GM18499 (cell line): ENCODE data around the gene TMEM92.
"Not testable (repeated sequence)": the region's sequence is repeated elsewhere in the genome, so short reads cannot be mapped to it uniquely, and the experiment has no call there.

Experiments
- ATAC-seq: cut with Tn5 transposase; IDR thresholded peaks from one replicate; pipeline ENCODE4 v1.9.1; 2021; ENCODE audit warnings: moderate number of reproducible peaks; ENCODE audit not compliant: insufficient read depth, unreplicated experiment

Gene TMEM92

DNA sequence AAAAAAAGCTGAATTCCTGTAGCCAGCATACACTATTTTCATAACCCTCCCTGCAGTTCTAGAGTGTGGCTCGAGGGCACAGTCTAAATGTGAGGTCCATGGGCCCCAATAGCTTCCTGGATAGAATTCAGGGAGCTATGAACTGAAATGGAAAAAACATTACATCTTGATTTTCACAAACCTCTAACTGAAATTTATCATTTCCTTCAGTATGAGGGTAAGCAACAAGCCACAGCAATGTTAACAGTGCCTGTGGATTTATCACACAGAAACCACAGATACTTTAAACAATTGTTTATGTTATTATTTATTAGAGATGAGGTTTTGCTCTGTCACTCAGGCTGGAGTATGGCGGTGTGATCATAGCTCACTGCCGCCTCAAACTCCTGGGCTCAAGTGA, 18.2 kb downstream of the TMEM92 start:
- ATAC-seq, result no peak

DNA sequence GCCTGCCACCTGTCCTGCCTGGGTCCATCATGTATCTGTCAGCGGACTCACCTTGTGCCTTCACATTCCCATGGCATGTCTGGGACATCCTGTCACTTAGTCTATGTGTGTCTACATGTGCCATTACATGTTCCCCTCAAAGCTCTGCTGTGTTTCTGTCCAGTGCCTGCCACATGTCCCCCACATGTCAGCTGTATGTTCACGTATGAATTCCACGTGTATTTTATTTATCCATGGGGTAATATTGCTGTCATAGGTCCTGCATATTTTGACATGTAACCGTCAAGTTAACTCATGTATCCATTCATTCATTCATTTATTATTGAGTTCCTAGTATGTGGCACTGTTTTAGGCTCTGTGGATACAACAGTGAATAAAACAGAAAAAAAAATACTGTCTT, 20.8 kb downstream of the TMEM92 start:
- ATAC-seq, result no peak

DNA sequence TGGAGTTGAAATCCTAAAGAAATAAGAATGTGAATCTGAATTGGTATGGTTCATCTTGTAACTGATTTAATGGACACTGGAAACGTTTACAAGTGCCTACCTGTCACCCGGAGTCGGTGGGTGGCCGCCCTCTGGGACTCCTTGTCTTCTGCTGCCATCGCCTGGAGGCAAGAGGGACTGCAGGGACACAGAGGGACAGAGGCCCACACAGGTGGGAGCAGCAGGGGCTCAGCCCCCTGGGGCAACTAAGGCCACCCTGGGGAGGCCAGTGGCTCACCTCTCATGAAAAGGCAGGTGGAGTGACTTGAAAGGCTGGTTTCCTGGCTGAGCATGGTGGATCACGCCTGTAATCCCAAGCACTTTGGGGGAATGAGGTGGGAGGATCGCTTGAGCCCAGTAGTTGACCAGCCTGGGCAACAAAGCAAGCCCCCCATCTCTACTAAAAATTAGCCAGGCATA, 23.2 kb downstream of the TMEM92 start:
- ATAC-seq, result no peak

DNA sequence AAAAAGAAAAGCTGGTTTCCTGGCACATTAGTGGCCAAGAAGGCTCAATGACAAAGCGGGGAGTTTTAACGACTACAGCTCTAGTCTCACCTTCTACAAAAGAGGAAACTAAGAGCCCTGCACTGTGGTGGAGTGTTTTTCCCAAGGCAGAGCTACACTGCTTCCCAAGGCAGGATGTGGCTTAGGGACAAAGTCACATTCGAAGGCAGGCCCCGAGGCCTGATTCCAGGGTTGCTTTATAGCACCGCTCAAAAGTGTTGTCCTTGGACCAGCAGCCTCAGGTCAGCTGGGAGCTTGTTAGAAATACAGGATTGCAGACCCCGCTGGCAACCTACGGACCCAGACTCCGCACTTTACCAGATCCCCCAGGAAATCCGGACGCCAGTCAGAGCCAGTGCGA, 23.8 kb downstream of the TMEM92 start:
- ATAC-seq, result no peak

DNA sequence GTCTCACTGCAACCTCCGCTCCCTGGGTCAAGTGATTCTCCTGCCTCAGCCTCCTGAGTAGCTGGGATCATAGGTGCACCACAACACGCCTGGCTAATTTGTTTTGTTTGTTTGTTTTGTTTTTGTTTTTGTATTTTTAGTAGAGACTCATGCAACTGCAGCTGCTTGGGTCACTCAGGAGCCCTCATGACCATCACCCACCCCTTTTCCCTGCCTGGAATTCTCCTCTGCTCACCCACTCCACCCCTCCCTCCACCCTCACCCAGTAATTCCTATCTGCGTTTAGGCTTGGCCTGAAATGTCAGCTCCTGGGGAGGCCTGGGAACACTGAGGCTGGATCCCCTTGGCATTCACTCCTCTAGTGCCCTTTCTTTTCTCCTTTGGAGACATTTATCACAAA, 25.5 kb downstream of the TMEM92 start:
- no peak for ATAC-seq

DNA sequence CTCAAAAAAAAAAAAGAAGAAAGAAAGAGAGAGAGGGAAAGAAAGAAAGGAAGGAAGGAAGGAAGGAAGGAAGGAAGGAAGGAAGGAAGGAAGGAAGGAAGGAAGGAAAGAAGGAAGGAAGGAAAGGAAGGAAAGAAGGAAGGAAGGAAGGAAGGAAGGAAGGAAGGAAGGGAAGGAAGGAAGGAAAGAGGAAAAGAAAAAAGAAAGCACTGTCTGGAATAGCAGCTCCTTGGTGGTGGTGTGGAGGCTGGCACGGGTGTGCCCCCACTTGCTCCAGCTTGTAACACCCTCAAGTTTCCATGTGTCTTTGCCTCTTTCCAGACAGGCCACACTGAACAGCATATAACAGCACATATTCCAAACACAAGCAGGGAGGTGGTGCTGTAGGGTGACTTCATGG, 26.6 kb downstream of the TMEM92 start:
- ATAC-seq, result not testable (repeated sequence)

DNA sequence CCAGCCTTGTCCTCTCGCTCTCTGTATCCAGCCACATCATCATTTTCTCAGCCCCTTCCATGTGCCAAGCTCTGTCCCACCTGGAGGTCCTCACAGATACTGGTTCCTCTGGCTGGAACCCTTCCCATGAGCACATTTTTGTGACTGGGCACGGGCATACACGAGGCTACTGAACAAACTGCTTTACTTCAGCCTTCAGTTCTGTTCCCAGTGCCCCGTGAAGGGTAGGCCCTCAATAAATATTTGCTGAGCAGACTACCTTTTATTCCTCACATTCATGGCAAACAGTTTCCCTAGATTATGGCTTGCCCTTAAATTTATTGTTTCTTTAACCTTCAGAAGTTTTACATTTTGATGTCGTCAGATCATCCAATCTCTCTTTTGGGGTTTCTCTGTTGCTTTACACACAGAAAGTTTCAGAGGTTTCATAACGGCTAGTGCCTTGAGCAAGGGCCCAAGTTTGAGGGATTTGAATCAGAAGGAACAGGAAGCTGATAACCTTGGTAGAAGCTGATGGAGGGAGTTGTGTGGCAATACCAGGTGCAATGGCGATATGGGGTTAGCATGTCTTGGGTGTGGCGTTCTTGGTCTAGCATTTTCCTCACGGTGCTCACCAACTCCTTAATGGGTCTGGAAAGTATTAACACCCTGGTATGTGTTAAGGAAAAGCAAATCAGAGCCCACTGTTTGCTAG, 27.8 kb downstream of the TMEM92 start:
- no peak for ATAC-seq

DNA sequence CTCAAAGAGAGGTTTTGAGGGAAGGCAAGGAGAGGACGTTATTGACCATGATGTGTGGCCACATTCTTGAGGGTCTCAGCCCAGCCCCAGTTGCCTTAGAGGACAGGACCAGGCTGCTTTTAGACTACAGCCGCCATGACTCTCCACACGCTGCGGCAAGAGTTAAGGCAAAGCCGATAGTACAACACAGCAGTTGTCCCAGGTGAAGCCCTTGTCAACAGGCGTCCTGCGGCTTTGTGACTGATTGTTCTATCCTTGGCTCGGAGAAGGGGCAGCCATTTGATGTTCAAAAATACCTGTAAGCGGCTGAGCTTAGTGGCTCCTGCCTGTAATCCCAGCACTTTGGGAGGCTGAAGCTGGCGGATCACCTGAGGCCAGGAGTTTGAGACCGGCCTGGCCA, 28.8 kb downstream of the TMEM92 start:
- ATAC-seq, result no peak

DNA sequence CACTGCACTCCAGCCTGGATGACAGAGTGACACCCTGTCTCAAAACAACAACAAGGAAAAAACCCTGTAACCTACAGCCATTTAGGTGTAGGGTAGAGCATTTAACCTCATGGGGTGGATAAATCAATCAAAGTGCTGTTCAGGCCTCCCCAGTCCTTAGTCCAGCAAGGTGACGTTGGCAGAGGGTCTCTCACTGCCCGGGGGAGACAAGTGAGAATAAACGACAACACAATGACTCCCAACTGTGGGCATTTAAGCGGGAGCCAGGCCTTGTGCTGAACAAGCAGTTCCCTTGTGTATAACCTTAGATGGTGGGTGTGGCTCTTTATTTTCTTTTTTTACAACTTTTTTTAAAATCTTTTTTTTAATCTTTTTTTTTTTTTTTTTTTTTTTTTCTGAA, 29.3 kb downstream of the TMEM92 start:
- ATAC-seq, result no peak

DNA sequence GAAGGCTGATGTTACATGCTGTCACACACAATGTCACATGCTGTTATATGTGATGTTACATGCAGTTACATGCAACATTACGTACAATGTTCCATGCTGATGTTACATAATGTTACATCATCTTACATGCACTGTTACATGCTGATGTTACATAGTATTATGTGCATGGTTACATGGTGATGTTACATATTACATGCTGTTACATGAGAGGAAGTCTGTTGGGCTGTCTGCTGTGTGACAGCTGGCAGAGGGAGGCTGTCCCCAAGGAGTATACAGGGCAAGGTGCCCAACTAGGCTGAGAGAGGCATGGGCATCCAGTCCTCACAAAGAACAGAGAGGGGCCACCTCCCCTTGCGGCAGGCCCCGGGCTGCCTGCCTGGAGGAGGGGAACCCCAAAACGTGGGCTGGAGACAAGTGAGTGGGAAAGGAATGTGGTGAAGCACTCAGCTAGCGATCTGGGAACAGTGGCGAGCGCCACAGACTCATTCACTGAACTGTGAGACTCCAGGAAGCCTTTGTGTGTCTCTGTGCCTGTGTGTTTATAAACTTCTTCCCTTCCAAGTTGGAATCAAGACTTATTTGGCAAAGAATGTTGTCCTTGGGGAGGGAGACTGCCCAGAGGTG, 30.6 kb downstream of the TMEM92 start:
- no peak for ATAC-seq

DNA sequence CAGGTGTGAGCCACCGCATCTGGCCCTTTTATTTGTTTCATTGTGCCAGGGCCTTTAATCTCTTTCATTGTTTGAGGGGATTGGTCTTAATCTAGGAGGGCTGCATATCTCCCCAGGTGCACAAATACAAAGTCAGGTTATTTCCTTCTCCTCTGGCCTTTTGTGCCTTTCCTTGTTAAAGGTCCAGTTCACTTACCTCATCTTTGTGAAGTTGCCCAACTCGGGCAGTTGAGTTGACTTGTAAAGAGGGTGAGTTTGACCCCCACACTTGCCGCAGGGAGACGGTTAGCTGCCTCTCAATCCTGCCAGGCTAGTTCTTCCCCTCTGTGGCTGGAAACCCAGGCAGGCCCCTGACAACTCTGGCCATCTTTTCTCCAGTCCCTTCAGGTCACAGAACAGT, 33.4 kb downstream of the TMEM92 start:
- no peak for ATAC-seq

DNA sequence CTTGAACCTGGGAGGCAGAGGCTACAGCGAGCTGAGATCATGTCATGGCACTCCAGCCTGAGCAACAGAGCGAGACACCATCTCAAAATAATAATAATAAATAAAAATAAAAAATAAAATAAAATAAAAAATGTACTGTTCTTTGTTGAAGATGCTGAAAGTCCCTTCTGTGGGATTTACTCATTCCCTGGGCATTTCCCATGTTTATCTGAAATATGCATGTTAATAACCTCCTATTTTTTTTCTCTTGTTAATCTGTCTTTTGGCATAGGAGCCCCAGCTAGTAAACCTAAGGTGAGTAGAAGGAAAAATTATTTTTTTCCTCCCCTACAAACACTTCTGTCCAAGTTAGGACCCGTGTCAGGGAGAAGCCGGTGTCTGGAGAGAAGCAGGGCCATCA, 34.4 kb downstream of the TMEM92 start:
- no peak for ATAC-seq

DNA sequence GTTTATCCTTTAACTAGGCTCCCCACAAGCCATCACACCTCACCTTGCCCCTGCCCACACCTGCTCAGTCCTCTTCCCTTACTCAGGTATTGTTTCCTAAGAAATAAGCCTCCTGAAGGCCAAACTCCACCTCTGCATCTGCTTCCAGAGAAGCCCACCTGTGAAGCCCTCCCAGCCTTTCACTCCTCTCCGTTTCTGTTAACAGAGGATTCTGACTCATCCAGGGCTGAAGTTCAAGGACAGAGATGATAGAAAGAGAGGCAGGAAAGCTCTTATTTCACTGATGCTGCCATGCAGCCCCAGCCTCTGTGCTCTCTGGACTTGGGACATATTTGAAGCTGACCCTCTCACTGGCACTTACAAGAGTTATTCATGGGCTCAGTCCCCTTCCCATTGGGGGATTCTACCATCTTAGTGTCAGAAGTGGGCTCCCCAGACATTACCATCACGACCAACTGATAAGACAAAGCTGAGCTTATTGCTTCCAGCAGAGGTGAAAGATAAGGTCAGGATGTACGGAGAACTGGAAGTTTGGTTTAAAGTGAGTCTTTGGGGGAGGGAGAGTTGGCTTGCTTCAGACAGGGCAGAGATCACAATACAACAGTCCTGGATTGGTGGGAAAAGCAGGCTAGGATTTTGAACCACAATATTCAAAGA, 36.3 kb downstream of the TMEM92 start:
- ATAC-seq, result no peak

DNA sequence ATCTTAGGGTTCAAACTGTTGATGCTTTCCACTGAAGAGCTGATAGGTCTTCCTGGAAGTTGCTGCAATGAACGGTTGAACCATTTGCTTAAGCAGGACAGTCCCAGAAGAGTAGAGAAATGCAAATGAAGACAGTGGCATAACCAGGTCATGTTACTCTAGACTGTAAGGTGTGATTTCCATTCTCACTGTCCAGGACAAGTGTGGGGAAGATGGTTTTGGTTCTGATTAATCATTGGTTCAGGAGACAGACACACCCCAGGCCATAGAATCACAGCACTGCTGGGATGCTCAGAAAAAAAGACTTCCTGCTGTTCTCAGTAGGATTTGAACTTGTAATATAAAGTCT, 36.8 kb downstream of the TMEM92 start:
- no peak for ATAC-seq

DNA sequence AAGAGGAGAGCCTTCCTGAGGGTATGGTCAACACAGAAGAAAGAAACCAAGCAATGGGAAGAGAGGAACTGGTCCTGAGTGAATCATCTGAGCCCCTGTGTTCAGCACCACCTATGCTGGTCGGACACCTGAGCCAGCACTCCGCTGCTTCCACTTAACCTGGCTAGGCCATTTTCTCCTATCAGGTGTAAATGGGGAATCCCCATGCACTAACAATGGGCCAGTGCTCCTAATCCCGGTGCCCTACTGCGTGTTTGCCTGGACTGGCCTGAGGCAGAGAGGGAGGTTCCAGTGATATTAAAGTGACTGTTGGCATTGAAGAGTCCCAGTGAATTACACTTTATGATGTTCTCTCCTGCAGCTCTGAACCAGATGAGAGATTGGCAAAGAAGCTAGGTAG, 37.2 kb downstream of the TMEM92 start:
- no peak for ATAC-seq

DNA sequence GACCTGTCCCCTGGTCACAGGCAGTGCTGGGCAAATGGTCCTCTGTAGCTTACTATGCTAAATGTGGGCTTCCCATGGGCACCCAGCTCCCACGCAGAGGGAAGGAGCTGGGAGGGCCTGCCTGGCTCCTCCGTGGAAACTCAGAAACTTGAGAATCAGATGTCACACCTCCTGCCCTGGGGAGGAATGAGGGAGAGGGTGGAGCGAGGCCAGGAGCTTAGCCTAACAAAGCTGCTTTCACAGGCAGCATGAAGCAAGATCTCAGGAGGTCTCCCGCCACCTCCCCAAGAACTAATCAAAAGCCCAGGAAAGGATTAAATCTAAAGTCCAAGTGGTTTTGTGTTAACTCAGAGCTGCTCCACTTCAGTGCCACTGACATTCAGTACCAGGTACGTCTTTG, 38.0 kb downstream of the TMEM92 start:
- ATAC-seq, result no peak

DNA sequence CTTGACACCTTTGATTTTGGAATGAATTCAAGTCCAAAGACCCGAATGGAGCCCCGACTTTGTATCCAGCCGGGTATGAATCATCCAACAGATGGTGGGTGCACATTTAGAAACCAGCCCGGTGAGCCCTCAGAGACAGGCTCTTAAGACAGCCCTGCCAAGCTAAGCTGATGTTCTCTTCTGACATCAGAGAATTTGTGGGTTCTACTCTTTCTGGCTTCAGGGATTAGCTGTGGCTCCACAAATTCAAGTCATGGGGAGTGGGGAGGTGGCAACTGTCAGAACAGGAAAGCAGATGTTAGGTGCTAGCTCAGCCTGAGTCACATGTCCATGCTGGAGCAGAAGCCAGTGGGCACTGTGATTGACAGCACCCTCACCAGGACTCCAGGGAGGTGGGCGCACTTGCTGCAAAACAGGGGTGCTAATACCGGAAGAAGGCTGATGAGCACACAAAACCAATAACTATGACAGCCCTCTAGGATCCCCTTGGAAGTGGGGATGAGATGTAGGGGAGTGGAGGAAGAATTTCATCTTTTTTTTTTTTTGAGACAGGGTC, 40.3 kb downstream of the TMEM92 start:
- no peak for ATAC-seq

DNA sequence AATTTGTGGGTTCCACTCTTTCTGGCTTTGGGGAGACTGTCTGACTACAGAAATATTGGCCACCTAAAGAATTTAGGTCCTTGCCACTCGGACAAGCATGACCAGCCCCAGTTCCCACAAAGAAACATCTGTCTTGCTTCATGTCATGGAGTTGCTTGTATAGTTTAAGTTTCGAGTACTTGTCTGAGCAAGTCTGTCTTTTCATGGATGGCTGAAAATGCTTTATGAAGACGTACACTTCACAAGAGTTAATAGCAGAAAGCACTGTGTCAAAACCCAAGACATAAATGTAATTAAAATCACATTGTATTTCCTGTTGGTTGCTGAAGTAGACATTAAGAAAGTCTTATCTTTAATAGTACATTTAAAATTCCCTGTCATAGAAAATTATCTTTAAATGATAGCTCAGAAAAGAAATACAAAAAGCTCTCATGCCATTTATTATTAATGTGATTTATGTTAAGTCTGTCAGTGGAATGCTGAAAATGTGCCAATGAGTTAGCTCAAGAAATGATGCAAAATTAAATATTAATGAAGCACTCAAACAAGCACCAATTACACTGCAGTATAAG, 41.8 kb downstream of the TMEM92 start:
- no peak for ATAC-seq

DNA sequence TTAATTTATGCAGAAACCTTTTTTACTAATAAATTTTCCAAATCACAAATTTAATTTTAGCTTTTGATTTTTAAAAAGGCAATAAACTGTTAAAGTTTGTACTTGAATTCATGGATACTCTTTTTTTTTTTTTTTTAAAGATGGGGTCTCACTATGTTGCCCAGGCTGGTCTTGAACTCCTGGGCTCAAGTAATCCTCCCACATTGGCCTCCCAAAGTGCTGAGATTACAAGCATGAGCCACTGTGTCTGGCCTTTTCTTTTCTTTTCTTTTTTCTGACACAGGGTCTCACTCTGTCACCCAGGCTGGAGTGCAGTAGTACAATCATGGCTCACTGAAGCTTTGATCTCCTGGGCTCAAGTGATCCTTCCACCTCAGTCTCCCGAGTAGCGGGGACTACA, 42.4 kb downstream of the TMEM92 start:
- ATAC-seq, result not testable (repeated sequence)

DNA sequence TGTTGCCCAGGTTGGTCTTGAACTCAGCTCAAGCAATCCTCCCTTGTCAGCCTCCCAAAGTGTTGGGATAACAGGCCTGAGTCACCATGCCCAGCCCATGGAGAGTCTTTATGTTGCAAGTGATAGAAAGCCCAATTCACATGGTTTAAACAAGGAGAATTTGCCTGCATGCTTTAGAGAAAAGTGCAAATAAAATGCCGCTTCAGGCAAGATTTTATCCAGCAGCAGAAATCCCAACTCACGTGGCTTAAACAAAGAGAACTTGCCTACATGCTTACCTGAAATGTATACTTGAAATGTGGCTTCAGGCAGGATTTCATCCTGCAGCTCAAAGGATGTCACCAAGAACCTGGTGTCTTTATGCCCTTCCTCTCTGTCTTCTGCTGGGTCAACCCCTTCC, 42.9 kb downstream of the TMEM92 start:
- ATAC-seq, result no peak
